Smooth muscle cell of the brain vasculature (primary cell): ENCODE measurements around the gene PDXK.

ENCODE experiments used
- DNase-seq: peaks from one replicate; pipeline ENCODE4 v3.0.0-alpha.2; 2012; ENCODE audit warnings: low read depth, low spot score

The PDXK gene

GRCh38 chr21:43779660-43780059 is 60.7 kb downstream of the PDXK start:
- DNase-seq, result no peak

DNA sequence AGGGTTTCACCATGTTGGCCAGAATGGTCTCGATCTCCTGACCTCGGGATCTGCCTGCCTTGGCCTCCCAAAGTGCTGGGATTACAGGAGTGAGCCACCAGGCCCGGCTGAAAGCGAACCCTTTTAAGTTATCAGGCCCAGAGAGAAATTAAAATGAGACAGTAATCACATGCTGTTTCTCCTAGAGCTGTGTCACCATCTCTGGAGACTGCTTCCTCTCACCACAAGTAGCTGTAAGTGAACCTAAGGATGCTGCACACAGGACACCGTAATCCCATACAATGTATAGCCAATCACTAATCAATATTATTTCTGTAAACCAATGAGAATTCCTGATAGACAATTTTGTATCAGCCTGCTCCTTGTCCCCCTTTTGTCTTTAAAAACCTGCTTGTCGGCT is 62.9 kb downstream of the PDXK start:
- DNase-seq, result no peak

DNA sequence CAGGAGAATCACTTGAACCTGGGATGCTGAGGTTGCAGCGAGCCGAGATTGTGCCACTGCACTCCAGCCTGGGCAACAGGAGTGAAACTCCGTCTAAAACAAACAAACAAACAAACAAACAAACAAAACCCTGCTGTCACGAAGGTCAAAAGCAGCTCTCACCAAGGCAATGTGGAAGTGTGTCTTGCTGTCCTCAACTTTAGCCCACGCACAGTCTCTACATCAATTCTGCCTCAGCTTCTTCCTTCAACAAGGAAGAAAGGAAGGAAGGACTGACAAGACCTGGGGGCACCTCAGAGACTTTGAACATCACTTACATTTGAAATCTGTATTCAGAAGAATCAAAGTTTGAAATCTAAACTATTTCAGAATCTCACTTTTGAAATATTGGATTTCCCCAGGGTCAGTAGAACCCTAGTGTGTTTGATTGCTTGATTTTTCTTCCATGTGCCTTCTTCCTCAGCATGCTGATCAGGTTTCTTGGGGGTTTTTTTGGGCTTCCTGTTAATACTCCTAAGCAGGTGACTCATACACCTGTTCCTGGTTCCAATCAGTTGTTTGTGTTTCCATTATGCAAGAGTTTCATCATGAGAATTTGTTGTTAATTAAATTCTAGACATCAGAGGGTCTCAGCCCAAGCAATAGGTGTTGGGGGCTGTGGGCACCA is 63.6 kb downstream of the PDXK start:
- no peak for DNase-seq

- DNase-seq, result no peak
Measured at GRCh38 chr21:43783098-43783700, 64.3 kb downstream of the PDXK start.

DNA sequence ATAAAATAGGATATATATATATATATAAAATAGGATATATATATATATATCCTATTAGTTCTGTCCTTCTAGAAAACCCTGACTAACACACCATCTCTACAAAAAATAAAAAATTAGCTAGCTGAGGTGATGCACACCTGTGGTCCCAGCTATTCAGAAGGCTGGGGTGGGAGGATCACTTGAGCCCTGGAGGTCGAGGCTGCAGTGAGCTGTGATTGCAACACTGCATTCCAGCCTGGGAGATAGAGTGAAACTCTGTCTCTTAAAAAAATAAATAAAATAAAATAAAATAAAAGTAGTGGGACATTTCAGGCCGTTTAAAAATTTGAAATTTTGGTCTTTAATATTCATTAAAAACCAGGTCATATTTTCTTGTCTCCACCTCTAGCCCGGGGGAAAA is 66.2 kb downstream of the PDXK start:
- no peak for DNase-seq

DNA sequence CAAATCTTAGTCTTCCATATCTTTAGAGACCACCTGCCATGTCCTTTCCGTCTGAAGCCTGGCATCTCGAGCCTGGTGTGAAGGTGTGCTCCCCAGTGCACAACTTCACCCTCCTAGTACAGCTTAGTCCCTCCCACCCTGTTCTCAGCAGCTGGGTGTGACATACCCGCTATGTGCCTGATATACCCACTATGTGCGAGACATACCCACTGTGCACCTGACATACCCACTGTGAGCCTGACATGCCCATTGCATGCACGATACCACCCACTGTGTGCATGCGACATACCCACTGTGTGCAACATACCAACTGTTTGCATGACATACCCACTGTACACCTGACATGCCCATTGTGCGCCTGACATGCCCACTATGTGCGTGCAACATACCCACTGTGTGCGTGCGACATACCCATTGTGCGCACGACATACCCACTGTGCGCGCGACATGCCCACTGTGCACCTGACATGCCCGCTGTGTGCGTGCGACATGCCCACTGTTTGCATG is 67.4 kb downstream of the PDXK start:
- no peak for DNase-seq

DNA sequence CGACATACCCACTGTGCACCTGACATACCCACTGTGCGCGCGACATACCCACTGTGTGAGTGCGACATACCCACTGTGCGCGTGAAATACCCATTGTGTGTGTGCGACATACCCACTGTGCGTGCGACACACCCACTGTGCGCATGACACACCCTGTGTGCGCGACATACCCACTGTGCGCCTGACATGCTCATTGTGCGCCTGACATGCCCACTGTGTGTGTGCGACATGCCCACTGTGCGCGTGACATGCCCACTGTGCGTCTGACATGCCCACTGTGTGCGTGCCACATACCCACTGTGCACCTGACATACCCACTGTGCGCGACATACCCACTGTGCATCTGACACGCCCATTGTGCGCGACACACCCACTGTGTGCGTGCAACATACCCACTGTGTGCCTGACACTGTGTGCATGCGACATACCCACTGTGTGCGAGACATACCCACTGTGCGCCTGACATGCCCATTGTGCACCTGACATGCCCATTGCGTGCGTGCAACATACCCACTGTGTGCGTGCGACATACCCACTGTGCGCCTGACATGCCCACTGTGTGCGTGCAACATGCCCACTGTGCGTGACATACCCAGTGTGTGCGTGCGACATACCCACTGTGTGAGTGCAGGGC is 68.0 kb downstream of the PDXK start:
- DNase-seq, result no peak

GRCh38 chr21:43789276-43790009 is 70.5 kb downstream of the PDXK start, which contains the start of gene RRP1:
Gene RRP1, plus strand, starts transcription at chr21:43789577. Its CDS starts 53 bp downstream, at chr21:43789630.
- peak; percentile 69 for DNase-seq

DNA sequence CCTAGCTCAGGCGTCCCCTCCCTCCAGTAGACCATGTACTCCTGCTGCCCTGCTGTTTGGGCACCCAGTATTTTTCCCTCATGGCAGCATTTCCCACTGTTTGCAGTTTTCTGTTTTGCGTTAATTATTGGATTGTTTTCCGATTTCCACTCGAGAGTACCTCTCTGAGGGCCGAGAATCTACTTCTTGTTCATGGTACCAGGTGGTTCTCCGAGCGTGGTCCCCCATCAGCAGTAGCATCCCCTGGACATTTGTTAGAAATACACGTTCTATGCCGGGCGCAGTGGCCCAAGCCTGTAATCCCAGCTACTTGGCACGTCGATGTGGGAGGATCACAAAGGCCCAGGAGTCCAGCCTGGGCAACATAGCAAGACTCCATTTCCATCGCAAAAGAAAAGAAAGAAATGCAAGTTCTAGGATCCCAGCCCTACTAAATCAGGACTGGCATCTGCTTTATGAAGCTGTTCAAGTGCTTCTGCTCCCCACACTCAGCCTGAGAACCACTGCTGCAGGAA is 71.1 kb downstream of the PDXK start:
- no peak for DNase-seq

- DNase-seq, result no peak
Measured at GRCh38 chr21:43792406-43792805, 73.5 kb downstream of the PDXK start.

GRCh38 chr21:43793243-43793642 is 74.3 kb downstream of the PDXK start:
- DNase-seq, result no peak

DNA sequence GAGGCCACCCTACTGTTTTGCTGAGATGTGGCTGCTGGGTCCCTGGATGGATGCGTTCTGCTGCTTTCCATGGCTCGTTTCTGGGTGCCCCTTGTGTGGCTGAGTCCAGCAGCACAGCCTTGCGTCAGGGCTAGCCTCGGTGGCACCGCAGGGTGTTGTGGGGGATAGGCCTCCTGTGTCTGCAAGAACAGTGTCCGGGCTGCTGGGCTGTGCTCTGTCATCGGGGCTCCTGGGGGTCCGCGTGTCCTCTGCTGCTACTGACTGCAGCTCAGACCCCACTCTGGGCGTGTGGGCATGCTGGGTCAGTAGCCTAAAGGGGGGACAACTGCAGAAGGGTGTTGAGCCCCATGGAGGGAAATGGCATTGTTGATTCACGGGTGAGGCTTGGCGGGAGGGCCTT is 75.4 kb downstream of the PDXK start:
- DNase-seq, result no peak

DNA sequence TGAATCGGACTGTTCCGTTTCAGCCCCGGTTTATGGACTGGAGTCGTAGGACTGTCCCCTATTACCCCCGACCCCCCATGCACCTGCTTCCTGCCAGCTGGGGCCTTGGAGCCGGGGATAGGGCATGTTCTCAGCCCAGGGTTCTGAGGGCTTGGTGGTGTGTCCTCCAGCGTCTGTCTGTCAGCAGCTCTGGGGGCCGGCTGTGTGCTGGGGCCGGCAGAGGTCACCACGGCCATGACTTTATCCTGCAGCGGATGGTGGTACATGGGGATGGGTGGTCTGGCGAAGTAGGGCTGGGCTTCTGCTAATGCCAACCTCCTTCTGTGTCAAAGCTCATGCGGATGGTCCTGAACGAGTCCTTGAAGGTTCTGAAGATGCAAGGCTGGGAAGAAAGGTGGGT is 75.9 kb downstream of the PDXK start:
- no peak for DNase-seq

- DNase-seq, result no peak
Measured at GRCh38 chr21:43797415-43797814, 78.5 kb downstream of the PDXK start.

DNA sequence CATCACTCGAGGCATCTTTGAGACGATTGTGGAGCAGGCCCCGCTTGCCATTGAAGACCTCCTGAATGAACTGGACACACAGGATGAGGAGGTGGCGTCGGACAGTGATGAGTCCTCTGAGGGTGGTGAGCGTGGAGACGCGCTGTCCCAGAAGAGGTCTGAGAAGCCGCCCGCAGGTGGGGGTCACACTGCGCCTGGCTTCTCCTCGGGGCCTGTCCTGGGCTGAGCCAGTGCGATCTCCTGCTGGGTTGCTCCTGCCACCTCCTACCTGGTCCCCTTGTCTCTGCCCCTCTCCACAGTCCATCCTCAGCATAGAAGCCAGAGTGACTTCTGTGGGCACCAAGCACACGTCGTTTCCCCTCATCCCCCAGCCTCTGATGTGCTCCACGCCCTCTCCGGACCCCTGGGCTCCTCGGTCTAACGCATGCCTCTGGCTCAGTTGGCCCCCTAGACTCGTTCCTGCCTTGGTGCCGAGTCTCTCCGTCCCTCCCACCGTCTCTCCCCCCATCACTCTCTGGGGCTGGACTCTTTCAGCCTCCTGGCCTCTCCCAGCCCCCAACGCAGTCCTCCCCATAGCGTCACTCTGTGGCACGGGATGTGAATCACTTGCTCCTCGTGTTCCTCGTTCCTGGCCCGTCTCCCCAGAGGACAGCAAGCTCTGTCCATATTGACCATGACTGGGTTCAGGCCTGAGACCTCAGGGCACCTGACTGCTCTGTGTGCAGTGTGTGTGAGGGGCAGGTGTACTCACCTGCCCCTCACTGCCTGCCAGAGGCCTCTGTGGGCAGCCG is 79.2 kb downstream of the PDXK start:
- no peak for DNase-seq

DNA sequence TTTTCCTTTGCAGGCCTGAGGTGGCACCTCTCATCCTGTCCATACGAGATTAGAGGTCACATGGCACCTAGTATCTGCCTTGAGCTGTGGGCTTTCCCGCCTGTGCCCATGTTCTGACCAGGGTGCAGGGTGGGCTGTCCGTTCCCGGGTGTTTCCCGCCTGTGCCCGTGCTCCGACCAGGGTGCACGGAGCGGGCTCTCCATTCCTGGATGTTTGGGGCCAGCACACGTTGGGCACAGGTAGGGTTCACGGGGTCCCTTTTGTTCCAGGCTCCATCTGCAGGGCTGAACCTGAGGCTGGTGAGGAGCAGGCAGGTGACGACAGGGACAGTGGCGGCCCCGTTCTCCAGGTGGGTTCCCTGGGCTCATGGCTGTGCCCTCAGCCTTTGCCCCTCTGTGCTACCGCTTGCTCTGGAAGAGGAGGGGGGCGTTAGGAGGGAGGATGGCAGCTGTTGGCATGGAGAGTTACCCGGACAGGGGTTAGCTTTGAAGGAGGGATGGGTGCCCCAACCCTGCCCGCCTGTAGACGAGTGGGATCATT is 80.4 kb downstream of the PDXK start:
- no peak for DNase-seq

DNA sequence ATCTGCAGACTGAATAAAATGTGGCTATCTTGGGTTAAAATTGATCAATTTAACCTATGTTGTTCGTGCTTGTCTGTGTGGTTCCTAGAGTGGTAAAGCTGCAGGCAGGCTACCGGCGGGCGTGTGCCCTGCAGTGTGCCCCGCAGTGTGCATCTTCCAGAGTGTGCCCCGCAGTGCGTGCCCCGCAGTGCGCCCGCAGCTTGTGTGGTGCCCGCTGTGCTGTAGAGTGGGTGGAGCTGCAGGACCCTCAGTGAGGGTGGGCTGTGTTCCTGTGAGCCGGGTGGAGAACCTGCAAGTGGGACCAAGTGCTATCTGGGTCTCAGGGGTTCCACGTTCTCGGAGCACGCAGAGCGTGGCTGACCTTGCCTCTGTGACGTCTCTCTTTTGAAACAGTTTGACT is 81.2 kb downstream of the PDXK start:
- DNase-seq, result no peak

GRCh38 chr21:43800566-43800965 is 81.6 kb downstream of the PDXK start:
- no peak for DNase-seq

GRCh38 chr21:43801006-43801783 is 82.3 kb downstream of the PDXK start:
- no peak for DNase-seq

GRCh38 chr21:43802713-43803313 is 83.9 kb downstream of the PDXK start:
- no peak for DNase-seq
